NCI-H2196 treated with DMSO at 0.1 percent for 48 hours (cell line): ENCODE results near the gene ZKSCAN3.
"Not testable (repeated sequence)": the region's sequence is repeated elsewhere in the genome, so short reads cannot be mapped to it uniquely, and the experiment has no call there.

Experiments used
- DNase-seq: peaks from one replicate; lab custom pipeline; 2025; ENCODE audit not compliant: unreplicated experiment; lab: John Stamatoyannopoulos, UW

The ZKSCAN3 gene

GRCh38 chr6:28371280-28371679 lies 21.5 kb downstream of the ZKSCAN3 start:
- DNase-seq: no peak

- no peak for DNase-seq
These were observed 22.1 kb downstream of the ZKSCAN3 start for GRCh38 chr6:28371706-28372451.

- no peak for DNase-seq
These were observed 24.2 kb downstream of the ZKSCAN3 start for GRCh38 chr6:28373925-28374324.

- DNase-seq: no peak
These were observed 28.1 kb downstream of the ZKSCAN3 start for GRCh38 chr6:28377879-28378278.

DNA sequence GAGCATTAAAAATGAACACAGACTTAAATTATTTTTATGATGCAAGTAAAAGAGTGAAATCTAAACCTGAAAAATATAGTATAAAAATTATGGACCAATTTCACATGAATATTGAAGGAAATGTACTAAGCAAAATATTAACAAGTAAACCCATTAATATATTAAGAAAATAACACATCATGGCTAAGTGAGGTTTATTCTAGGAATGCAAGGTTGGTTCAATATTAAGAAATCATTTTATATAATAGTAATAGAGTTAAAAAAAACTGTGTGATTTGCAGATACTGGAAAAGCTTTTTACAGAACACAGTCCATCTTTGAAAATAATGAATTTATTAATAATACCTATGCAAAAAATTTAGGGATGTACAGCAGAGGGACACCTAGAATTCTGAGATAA lies 28.9 kb downstream of the ZKSCAN3 start:
- DNase-seq: no peak

DNA sequence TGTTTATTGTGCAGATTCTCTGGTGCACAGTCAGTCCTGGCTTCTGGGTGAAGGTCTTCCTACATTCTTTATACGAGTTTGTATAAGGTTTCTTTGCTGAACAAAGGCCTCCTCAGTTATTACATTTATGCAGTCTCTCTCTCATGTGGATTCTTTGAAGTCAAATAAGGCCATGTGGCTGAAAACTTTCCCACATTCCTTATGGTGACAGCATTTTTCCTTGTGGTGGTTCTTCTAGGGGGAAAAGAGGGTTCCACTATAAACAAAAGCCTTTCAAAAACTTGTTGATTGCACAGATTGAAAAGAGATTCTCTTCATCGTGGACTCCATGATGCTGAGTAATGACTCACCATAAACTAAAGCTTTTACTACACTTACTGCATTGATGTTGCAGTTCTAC lies 30.6 kb downstream of the ZKSCAN3 start:
- no peak for DNase-seq

GRCh38 chr6:28383235-28384142 lies 33.7 kb downstream of the ZKSCAN3 start:
- DNase-seq: peak; percentile 88

GRCh38 chr6:28384143-28384533 lies 34.4 kb downstream of the ZKSCAN3 start:
- no peak for DNase-seq

GRCh38 chr6:28390688-28391087 lies 40.9 kb downstream of the ZKSCAN3 start:
- DNase-seq: no peak

DNA sequence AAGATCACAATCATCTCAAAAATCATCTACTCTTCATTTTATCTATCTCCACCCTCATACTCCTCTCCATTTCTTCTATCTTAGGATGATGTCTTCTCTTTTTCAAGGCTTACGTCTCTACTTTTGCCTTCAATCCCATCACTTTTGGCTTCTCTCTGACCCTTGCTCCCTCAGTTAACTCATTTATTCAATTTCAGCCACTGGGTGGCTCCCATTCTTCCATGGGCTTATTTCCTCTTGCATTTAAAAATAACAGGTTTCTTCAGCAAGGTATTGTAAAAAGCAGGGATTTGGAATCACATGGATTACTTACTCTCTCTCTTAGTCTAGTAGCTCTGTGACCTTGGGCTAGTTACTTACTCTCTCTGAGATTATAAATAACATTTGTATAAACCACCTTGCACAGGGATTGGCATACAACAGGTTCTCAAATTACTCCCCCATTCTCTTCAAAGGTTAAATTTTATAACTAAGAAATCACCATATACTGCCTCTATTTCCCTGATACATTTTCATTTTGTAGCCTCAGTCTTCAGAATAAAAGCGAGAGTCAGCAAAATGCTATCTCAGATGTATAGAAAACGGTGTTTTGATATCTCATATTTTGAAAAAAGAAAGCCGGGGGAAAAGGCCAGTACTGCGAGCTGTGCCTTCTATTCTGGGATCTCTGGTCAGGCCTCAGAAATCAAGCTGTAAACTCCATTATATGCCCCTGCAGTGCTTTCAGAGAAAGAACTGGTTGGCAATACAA lies 44.3 kb downstream of the ZKSCAN3 start:
- DNase-seq: no peak

DNA sequence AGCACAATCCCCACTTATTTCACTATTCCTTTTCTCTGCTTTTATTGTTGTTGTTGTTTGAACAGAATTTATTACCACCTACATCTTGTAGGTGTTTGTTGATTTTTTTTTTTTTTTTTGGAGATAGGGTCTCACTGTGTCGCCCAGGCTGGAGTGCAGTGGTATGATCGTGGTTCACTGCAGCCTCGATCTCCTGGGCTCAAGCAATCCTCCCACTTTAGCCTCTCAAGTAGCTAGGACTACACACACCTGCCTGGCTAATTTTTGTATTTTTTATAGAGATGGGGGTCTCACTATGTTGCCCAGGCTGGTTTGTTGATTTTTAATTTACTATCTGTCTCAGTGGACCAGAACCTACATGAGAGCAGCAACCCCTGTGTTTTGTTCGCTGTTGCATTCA lies 46.2 kb downstream of the ZKSCAN3 start:
- DNase-seq: no peak

GRCh38 chr6:28399350-28400121 lies 49.8 kb downstream of the ZKSCAN3 start, which contains the start of gene ZSCAN12:
ZSCAN12 (minus strand) TSS chr6:28399747; CDS start chr6:28398405, 1,342 bp downstream.
- no peak for DNase-seq

GRCh38 chr6:28400122-28400451 lies 50.3 kb downstream of the ZKSCAN3 start:
- no peak for DNase-seq

DNA sequence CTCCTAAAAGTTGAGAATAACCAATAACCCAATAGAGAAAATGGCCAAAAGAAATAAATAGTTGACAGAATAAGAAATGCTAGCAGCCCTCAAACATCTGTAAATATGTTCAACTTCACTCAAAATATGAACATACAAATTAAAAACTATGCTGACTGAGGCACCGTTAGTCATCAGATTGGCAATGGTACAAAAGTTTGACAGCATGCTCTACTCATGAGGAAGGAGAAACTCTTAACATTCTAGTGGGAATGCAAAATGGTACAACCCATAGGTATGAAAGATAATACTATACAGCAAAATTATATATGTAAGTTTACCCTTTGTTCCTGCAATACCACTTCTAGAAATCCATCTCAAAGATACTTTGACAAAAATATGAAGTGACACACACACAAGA lies 51.4 kb downstream of the ZKSCAN3 start:
- no peak for DNase-seq

GRCh38 chr6:28402197-28402596 lies 52.5 kb downstream of the ZKSCAN3 start:
- DNase-seq: no peak

GRCh38 chr6:28403923-28404322 lies 54.2 kb downstream of the ZKSCAN3 start:
- not testable (repeated sequence) for DNase-seq

GRCh38 chr6:28407401-28407800 lies 57.7 kb downstream of the ZKSCAN3 start:
- no peak for DNase-seq

GRCh38 chr6:28408076-28408802 lies 58.5 kb downstream of the ZKSCAN3 start:
- DNase-seq: no peak

GRCh38 chr6:28410767-28411166 lies 61.0 kb downstream of the ZKSCAN3 start:
- no peak for DNase-seq

DNA sequence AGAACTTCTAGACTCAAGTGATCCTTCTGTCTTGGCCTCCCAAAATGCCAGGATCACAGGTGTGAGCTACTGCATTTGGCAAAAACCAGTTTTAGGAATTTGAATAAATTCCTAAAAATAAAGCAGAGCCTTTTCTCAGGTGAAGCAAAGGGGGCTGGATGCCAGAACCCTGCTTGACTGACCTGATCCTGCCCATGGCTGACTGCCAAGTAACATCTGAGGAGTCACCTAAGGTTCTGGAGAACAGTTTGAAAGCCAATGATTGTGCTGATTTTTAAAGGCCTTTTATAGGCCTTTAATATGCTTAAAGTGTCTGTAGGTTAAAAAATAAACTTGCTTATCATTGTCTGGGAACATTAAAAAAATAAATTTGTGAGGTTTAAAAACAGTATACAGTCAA lies 63.9 kb downstream of the ZKSCAN3 start:
- DNase-seq: no peak
